GM12874 (cell line): ENCODE data around the gene NEDD4L.

ENCODE experiments used
- CTCF ChIP-seq: IDR thresholded peaks from 2 replicates; pipeline ENCODE4 v1.5.1; 2011; ENCODE audit warnings: low read depth, mild to moderate bottlenecking, control low read depth, low read length, moderate library complexity; ENCODE audit not compliant: insufficient read depth

NEDD4L gene

GRCh38 chr18:58292638-58293037 lies 248.6 kb downstream of the NEDD4L start:
- no peak for TF ChIP-seq CTCF

- TF ChIP-seq CTCF = no peak
Measured at GRCh38 chr18:58297198-58297597, 253.2 kb downstream of the NEDD4L start.

GRCh38 chr18:58298251-58299134 lies 254.5 kb downstream of the NEDD4L start:
- TF ChIP-seq CTCF = no peak

GRCh38 chr18:58299135-58299473 lies 255.1 kb downstream of the NEDD4L start:
- no peak for TF ChIP-seq CTCF

GRCh38 chr18:58299936-58300335 lies 255.9 kb downstream of the NEDD4L start:
- TF ChIP-seq CTCF = no peak

GRCh38 chr18:58300867-58301266 lies 256.8 kb downstream of the NEDD4L start:
- TF ChIP-seq CTCF = no peak

GRCh38 chr18:58302811-58303210 lies 258.8 kb downstream of the NEDD4L start:
- TF ChIP-seq CTCF = no peak
